Hindlimb muscle (tissue), 1 donor: ENCODE results near the gene MLPH. TPM values are rescaled to one million over a fixed set of nuclear protein-coding genes. Genes with fewer than 3 reads are reported as not detected.

Experiments
- DNase-seq: peaks from one replicate; pipeline ENCODE4 v3.0.0-alpha.2; 2013
- polyA plus RNA-seq: library from polyadenylated mRNA; unstranded; fragments of 120-200 nt; gene quantifications from one replicate; pipeline ENCODE4 v1.2.1, GENCODE V29; 2013; ENCODE audit not compliant: insufficient read length

MLPH gene
- polyA plus RNA-seq, 1 donor = 0.85 TPM

DNA sequence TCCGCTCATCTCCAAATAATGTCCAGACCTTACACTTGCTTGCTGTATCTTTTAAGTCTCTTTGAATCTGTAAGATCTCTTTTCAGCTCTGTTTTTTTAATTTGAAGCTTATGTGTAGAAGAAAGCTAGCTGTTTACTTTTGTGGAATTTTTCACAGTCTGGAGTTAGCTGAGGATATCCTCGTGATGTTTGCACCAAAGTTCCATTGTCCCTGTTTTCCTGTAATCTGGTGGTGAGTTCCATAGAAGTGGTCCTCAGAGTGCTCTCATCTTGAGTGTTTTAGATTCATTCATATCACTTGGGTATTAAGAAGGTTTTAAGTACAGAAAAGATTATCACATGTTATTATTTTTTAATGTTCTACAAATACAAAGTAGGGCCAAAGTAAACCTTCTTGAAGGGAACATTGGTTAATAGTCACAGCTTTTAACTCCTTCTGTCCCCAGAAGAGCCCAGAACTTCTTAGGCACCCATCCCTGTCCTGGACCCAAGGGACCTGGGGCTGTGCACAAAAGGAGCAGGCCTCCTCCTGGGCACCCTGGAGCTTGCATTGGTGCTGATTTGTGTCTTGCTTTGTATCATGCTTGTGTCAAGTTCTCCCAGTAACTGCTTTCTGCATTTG lies 15.0 kb downstream of the MLPH start:
- DNase-seq = no peak

DNA sequence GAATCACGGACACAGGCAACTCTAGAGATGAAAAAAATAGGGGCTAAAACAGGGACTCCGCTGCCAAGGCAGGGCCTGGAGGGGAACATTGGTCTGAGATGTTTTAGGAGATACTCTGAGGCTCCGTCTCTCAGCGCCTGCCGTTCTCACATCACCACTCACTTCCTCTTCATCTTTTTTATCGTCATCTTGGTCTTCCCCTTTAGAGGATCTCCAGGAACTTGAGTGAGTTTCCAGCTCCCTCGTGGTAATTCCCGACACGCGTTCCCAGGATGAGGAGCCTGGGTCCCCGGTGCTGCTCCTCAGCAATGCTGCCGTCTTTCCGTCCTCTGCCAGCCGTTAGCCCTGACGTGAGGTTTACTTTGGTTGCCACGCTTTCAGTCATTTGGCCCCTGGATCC lies 16.1 kb downstream of the MLPH start:
- no peak for DNase-seq

DNA sequence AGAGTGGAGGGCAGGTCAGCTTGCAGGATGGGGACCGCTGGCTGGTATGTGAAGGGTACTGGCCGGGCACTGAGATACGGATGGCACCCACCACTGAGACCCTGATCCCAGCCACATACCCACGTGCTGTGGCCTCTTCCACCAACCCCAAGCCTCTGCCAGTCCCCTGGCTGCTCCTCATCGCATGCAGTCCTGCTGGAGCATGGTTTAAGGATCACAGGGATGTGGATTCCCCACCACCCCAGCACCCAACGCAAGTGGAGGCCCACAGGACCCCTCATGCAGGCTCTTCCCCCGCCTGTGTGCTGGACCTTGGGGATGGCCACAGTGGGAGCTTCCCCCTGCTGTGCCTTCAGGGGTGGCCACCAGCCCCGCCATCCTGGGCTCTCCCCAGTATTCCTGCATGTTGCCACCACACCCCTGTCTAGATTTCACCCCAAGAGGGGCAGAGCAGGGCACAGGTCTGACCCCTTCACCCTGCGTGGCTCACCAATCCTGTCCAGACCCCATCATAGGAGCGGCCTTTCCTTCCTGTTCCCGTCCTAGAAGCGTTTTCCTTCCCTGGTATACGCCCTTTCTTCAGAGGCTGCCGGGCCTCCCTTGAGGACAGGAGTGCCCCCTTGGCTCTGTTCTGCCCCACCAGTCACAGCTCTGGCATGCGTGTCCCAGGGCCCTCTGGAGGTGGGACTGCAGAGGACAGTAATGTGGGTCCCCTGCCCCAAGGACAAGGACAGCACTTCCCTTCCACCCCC lies 18.3 kb downstream of the MLPH start:
- no peak for DNase-seq

DNA sequence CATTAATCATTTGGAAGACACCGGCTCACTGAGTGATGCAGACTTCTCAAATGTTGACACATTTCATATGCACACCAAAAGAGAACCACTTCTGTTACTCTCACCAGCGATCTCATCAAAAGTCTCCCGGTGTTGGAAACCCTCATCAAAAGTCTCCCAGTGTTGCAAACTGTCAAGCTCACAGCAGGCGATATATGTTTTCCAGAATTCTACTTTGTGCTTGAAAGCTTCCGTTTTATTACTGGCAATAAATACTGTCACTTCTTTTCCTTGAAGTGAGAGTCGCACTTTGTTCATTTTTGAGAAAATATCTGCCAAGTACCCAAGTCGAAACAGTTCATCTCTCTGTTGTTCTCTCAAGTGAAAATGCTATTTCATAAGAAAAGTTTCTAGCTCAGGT lies 20.5 kb downstream of the MLPH start:
- no peak for DNase-seq

DNA sequence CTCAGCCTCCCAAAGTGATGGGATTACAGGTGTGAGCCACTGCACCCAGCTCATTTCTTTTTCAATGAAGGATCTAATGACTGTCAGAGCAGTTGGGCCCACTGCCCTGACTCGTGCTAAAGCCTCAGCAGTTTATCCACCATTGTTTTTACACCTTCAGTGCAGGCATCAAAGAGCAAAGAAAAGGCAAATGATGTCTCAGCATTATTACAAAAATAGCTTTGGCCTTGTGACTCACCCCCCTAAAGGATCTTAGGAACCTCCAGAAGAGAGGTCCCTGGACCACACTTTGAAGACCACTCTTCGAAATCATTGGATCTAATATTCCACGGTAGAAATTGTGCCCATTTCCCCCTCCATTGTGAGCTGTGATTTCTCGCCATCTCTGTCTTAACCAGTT lies 21.3 kb downstream of the MLPH start:
- no peak for DNase-seq

DNA sequence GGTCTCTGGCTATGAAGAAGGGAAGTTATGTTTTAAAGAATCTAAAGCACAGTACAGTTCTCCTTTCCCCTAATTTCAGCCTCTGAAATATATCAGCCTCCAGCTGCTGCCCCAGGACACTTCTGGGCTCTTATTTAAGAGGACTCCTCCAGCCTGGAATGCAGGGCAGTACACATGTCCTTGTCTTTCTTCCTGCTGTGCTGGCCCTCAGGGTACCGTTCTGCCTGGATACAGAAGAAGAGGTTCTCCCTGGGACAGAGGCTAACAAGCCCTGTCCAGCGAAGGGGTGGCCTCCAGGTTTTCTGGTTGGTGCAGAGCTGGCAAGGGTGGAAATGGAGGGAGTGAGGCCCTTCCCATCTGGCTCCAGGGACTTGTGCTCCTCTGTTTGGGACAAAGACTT lies 22.1 kb downstream of the MLPH start:
- DNase-seq = no peak

DNA sequence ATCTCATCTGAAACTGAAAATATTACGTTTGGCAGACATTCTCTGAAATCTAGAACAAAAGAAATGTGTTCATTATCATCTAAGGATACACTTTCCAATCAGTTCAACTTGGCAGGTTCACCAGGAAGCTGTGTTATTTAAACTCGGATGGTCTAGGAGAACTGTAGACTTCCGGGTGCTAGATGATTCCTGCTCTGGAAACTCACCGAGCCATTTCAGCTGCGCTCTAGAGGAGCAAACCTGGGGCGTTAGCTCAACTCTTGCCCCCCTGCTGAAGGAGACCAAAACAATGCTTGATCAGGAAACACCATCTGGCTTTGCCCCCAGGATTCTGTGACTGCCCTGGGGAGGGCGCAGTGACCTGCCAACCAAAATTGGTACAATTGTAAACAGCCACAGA lies 22.9 kb downstream of the MLPH start:
- DNase-seq = no peak

DNA sequence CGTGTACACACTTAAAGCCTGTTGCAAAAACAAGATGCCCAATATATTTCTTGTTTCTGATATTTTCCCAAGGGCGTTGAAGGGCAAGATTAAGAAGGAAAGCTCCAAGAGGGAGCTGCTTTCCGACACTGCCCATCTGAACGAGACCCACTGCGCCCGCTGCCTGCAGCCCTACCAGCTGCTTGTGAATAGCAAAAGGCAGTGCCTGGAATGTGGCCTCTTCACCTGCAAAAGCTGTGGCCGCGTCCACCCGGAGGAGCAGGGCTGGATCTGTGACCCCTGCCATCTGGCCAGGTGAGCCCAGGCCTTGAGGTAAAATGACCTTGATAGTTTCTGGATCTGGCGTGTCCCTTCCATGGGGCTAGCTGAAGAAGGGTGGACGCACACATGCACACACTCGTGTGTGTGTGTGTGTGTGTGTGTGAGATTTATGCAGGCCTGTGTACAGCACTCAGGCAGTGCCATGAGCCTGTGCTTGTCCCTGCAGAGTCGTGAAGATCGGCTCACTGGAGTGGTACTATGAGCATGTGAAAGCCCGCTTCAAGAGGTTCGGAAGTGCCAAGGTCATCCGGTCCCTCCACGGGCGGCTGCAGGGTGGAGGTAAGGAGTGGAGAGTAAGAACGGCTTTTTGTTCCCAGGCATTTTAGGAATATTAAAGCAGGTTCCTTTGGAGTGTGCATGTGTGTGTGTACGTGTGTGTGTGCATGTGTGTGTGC lies 23.6 kb downstream of the MLPH start:
- DNase-seq = no peak

DNA sequence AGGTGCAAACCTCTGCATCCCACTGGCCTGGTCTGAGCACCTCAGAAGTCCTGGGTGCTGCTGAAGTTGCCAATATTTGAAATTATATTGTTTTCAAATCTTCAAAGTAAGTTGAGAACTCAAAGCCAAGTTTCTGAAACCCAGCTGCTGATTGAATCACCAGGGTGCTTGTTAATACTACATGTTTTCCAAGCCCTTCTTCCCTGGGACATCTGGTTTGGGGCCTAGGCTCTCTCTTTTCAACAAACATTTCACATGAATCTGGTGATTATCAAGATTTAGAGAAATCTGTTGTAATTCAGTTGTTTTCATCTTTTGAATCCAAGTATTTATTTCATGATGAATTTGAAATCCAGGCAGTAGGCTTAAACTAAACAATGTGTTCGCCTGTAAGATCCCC lies 24.4 kb downstream of the MLPH start:
- DNase-seq = peak; percentile 33

DNA sequence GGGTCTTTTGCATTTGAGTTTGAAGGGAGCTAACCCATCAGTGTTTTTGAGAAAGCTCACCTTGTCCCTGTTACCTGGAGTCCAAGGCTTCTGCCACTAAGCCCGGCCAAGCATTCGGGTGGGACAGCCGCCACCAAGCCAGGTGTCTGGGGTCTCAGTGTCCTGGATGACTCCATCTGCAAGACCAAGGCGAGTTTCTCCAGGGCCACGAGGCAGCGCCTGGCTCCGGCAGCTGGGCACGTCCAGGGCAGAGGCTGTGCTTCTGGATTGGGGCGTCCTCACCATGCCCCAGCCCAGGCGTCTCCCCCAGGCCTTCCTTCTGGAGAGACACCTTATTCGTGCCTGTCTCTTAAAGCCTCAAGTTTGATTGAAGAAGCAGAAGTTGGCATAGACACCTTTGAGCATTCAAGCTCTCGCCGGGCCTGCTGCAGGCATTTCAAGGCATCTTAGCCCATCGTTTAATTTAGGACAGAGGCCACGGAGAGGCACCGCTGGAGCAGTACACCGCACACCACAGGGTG lies 24.9 kb downstream of the MLPH start:
- DNase-seq = no peak

DNA sequence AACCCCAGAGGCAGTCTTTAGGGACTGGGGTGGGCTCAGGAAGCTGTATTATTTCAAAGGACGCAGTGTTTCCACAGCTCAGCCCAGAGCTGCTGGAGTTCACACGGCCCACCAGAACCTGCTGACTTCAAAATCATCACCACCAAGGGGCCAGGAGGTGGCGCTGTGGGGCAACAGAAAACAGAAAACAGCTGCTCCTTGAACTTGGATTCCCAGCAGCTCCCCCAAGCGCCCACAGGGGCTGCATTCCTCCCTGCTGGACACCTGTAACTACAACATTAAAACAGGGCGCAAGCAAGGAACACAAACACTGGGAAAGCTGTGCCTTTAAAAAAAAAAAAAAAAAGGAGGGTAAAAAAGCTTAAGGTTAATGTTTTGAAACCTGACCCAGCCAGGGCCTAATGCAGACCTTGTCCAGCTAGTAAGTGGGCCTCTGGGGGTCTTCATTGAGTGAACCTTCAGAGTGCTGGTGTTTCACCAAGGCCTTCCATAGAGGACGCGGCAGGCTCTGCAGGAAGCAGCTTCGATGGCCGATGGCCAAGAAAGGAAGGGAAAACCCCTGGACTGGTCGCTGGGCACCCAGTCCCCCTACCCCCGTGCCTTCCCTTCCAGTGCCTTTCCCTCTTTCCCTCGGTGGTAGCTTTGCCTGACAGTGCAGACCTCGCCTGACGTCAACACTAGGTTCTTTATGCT lies 25.9 kb downstream of the MLPH start:
- peak; percentile 87 for DNase-seq

DNA sequence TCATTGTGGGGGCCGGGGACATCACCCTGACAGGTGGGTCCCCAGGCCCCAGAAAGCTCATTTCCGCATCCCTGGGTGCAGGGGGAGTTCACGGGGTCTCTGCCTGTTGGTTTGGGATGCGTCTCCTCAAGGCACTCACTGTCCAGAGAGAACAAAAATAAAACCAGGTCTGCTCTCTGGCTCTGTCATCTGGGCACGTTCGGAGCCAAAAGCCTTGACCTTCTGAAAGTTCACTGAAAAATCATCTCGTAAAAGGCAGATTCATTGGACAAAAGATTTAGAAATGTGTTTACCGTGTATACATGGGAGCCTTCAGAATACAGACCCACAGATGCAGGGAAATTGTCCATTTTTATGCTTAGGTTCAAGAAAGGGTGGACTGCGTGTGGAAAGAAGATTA lies 26.6 kb downstream of the MLPH start:
- no peak for DNase-seq

DNA sequence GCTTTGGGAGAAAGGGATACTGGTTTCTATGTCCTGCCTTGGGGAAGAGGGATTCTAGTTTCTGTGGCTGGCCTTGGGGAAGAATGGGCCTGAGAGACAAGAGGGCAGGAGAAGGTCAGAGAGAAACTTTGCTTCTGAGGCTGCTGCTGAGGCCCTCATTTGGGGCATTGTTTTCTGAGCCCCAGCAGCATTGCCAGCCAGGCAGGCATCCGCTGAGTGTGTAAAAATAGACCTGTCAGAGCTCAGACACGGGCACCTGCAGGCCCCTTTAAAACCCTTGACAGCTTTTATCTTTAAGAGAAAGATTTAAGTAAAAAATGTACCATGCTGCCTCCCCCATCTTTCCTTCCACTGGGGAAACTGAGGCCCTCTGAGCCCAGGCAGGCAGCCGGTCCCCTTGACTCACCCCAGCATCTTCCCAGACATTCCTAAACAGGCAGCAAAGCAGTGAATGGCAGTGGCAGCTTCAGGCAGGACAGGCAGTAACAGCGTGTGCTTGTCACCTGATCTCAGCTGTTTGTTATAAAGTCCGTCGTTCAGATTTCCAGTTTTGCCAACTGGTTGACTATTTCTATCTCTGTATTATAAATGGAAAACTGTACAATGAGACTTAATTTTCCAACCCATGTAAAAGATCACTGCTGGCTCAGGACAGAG lies 27.6 kb downstream of the MLPH start:
- no peak for DNase-seq

DNA sequence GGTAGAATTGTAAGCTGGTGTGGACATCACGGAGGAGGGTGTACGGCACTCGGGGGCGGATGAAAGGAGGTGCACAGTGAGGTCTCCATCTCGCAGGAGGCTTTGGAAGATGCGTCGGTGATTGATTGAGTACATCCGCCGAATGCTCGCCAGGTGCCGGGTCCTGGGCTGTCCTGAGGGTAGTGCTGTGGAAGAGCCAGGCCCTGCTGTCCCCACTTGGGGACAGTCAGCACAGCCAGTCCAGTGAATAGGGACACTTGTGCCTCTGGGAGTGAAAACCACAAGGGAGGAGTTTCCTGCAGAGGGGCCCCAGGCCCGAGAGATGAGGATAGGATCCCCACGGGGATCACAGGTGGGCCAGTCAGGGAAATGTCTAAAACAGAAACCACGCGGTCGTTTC lies 28.1 kb downstream of the MLPH start:
- no peak for DNase-seq

DNA sequence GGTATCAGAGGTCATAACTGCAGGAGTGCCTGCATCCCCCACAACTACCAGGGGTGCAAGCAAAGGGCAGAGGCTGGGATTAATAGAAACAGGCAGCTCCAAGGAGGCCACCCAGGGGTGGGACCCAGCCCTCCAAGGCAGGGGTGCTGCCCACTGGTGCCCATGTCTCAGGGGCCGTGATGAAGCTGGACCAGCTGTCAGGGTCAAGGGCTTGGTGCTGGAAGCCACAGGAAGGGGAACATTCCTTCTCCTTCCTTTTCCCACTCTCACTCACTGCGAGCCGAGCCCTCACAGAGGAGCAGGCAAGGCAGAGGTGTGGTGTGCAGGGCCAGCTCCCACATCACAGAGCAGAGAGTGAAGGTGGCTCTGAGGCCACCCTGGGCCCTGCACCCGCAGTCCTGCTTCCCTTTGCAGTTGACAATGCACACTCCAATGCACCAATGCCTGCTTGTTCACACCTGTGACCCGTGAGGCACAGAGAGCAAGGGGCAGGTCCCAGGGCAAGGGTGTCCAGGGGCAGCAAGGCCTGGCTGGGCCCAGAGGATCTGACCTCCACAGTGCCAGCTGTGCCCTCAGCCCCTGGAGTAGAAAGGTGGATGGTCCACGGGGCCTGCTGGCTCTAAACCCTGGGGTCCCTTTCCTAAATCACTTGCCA lies 28.7 kb downstream of the MLPH start:
- DNase-seq = no peak

DNA sequence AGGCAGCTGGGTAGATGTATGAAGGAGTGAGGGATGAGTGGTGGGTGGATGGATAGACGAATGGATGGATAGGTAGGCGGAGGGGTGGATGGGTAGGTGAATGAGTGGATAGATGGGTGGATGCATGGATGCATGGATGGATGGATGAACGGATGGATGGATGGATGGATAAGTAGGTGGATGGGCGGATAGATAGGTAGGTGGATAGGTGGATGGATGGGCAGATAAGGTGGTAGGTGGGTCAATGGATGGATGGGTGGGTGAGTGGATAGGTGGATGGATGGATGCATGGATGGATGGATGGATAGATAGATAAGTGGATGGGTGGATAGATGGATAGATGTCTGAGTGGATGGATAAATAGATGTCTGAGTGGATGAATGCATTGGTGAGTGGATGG lies 30.1 kb downstream of the MLPH start:
- DNase-seq = no peak

DNA sequence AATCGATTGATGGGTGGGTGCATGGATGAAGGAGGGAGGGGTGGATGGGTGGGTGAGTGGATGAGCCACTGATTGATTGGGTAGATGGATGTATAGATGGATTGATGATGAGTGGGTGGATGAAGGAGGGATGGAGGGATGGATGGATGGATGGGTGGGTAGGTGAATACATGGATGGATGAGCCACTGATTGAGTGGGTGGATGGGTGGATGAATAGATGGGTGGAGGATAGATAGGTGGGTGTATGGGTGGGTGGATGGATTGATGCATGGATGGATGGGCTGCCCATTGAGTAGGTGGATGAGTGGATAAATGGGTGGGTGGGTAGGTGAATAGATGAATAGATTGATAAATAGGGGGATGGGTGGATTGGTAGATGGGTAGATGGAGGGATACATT lies 30.9 kb downstream of the MLPH start:
- no peak for DNase-seq

DNA sequence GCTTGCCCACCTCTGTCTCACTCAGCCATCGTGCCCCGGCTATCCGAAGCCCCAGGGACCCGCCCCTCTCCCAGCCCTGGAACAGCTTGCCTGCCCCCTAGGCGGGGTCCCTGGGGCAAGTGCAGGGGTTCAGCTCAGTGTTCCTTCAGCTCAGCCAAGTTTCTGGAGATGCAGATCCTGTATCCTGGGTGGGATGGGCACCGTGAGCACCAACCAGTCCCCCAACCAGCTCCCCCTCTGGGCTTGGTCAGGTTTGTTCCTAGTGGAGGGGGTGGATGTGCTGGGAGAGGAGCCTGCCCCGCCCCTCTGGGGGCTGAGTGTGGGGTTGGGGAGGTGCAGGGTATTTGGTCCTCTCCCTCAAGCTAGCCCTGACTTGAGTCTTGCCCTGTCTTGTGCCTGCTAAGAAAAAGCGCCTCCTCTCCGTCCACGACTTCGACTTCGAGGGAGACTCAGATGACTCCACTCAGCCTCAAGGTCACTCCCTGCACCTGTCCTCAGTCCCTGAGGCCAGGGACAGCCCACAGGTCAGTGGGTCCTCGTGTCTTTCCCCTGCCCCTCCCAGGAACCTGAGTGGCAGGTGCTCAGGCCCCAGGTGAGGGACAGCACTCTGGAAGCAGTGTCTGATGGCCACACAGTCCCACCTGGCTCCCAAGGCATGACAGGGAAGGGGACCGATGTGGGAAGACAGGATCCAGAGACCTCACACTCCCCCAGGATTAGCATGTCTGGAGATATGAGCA lies 32.6 kb downstream of the MLPH start:
- DNase-seq = no peak

DNA sequence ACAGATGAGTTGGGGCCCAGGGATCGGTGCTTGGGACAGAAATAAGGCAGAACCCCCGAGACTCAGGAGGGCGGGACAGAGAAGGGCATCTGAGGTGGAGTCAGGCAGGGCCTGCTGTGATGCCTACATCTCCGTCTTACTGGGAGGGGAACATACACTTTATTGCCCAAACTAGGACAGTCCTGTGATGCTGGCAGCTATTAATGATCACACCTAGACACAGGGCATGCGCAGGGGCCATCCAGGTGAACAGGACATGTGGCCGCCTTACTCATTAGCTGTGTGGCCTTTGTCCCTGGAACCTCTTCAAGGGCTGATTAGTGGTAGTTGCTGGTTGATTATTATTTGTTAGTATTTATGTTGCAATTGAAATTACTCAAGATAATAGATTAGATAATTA lies 33.2 kb downstream of the MLPH start:
- no peak for DNase-seq

DNA sequence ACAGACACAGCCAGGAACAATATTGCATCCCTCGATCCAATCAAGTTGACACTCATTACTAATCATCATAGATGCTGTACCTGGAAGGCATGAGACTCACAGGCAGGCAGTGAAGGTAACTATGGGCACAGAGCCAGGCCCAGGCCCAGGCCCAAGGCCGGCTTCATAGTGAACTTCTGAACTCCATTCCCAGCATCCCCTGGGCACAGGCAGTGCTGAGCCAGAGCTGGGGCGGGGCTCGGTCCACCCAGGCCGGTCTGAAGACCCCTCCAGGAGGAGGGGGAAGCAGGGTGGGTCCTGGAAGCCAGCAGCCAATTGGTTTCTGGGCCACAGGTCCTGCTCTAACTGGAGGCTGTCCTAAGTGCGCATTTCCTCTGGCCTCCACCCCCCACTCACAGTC lies 37.6 kb downstream of the MLPH start:
- DNase-seq = no peak

DNA sequence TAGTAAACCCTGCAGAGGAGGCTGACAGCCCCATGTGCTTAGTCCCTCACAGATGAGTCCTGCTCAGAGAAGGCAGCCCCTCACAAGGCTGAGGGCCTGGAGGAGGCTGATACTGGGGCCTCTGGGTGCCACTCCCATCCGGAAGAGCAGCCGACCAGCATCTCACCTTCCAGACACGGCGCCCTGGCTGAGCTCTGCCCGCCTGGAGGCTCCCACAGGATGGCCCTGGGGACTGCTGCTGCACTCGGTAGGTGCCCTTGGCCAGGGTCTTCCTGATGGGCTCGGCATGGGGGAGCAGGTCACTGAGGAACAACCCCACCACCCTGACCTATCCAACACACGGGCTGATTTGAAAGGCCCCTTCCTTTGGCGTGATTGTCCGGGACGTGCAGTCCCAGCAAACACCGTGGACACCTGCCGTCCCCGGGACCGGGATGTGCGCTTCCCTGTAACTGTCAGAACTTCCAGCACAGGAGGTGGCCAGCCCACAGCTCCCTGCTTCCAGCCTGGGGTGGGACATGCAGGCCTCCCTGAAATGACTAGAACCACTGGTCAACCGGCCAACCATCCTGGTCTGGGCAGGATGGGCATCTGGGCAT lies 38.6 kb downstream of the MLPH start:
- no peak for DNase-seq
